Lower lobe of right lung (tissue), 2 donors: ENCODE results near the gene CFB. TPM values are rescaled to one million over a fixed set of nuclear protein-coding genes. Genes with fewer than 3 reads are reported as not detected.
"Not testable (repeated sequence)": the region's sequence is repeated elsewhere in the genome, so short reads cannot be mapped to it uniquely, and the experiment has no call there.

Experiments used
- ATAC-seq, 2 donors: fragments of 200-7000 bp; cut with Tn5 transposase; one replicate each; pipeline ENCODE4 v1.9.1; 2020 to 2022; ENCODE audit warnings: mild to moderate bottlenecking in 2 of 2, moderate library complexity in 2 of 2
- DNase-seq: peaks from one replicate; pipeline ENCODE4 v3.0.0-alpha.2; 2020
- H3K27ac ChIP-seq: fragments of 200-600 bp; one replicate; pipeline ENCODE4 v1.8.0; 2022
- H3K27me3 ChIP-seq: fragments of 200-600 bp; one replicate; pipeline ENCODE4 v1.8.0; 2022; ENCODE audit warnings: low read depth
- H3K36me3 ChIP-seq: fragments of 200-600 bp; one replicate; pipeline ENCODE4 v1.8.0; 2022; ENCODE audit warnings: mild to moderate bottlenecking
- H3K4me1 ChIP-seq: fragments of 200-600 bp; one replicate; pipeline ENCODE4 v1.8.0; 2022
- H3K4me3 ChIP-seq: fragments of 200-600 bp; one replicate; pipeline ENCODE4 v1.8.0; 2022; ENCODE audit warnings: mild to moderate bottlenecking
- H3K9me3 ChIP-seq: fragments of 200-600 bp; one replicate; pipeline ENCODE4 v1.8.0; 2022
- intact Hi-C: fragments of 100-400 bp; cut with DNase I; formaldehyde crosslinking; loops from one replicate; pipeline ENCODE4 v1.11.0; 2022
- total RNA-seq: library from RNA; stranded (reverse); fragmentation: NEBNext Ultra II Directional; extraction: Animal tissue kit (Norgen Biotek cat#: 25700); gene quantifications from one replicate; pipeline ENCODE4 v1.2.1, GENCODE V29; 2021
- TF ChIP-seq, protein P1 (sequence below): fragments of 200-600 bp; IDR thresholded peaks from one replicate; pipeline ENCODE4 v1.8.0; 2022; ENCODE audit warnings: antibody characterized with exemption, mild to moderate bottlenecking
- donor health status: DM: no; HTN: yes; CAD: no; lungs with severe emphysema.

CFB gene
- total RNA-seq, 1 donor from 2014 or later = 85.6 TPM

DNA sequence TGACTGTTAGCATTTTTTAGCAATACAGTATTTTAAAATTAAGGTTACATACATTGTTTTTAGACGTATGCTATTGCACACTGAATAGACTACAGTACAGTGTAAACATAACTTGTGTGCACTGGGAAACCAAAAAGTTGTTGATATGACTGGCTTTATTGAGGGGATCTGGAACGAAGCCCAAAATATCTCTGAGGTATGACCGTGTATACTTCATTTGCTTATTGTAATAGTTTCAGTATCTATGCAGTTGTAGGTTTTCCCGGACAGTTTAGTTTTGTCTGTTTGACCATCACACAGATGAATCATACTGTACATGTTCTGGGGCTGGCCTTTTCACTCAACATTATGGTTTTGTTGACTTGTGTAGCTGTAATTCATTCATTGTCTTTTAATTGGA, 37.1 kb upstream of the CFB start:
- ATAC-seq (no peak), DNase-seq (no peak)
- peaks cover 13% of the 10 kb centered on the region for H3K4me1 ChIP-seq
- TF ChIP-seq, protein P1, sequence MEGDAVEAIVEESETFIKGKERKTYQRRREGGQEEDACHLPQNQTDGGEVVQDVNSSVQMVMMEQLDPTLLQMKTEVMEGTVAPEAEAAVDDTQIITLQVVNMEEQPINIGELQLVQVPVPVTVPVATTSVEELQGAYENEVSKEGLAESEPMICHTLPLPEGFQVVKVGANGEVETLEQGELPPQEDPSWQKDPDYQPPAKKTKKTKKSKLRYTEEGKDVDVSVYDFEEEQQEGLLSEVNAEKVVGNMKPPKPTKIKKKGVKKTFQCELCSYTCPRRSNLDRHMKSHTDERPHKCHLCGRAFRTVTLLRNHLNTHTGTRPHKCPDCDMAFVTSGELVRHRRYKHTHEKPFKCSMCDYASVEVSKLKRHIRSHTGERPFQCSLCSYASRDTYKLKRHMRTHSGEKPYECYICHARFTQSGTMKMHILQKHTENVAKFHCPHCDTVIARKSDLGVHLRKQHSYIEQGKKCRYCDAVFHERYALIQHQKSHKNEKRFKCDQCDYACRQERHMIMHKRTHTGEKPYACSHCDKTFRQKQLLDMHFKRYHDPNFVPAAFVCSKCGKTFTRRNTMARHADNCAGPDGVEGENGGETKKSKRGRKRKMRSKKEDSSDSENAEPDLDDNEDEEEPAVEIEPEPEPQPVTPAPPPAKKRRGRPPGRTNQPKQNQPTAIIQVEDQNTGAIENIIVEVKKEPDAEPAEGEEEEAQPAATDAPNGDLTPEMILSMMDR = no peak
- no peak overlapping the region for H3K4me3 ChIP-seq
- H3K9me3 ChIP-seq = no peaks in the 10 kb centered on the region
- H3K27ac ChIP-seq = no peak overlapping the region
- H3K27me3 ChIP-seq = no peaks in the 10 kb centered on the region
- intact Hi-C loops = no loop called here
- H3K36me3 ChIP-seq = no peaks in the 10 kb centered on the region

- DNase-seq = not testable (repeated sequence)
Observed at GRCh38 chr6:31909298-31909697, 36.6 kb upstream of the CFB start.

DNA sequence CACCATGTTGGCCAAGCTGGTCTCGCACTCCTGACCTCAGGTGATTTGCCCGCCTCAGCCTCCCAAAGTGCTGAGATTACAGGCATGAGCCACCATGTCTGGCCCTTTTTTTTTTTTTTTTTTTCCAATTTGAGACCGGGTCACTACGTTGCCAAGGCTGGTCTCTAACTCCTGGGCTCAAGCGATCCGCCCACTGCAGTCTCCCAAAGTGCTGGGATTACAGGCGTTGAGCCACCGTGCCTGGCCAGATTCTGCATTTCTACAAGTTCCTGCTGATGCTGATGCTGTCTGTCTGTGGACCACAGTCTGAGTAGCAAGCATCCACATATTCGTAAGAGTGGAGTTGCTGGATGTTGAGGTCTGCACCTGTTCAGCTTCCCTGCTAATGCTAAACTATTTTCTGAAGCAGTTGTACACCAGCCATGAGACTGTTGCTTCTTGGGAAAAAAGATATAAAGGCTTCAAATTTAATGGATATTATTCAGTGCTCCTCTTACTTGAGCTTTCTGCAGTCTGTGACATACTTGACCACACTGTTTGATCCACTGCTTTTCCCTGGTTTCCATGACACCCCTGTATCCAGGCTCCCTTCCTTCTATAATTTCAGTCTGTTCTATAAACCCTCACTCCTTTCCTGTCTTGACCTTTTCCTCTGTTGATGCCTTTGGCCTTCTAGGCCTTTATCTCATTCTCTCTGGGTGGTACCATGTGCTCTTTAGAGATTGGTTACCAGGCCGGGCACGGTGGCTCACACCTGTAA, 33.9 kb upstream of the CFB start:
- H3K4me3 ChIP-seq = no peak overlapping the region
- DNase-seq = no peak
- H3K36me3 ChIP-seq = no peaks in the 10 kb centered on the region
- no peaks in the 10 kb centered on the region for H3K9me3 ChIP-seq
- no peak overlapping the region for H3K27ac ChIP-seq
- TF ChIP-seq, protein P1 = no peak
- no peaks in the 10 kb centered on the region for H3K27me3 ChIP-seq
- intact Hi-C loops = no loop called here
- peaks cover 7% of the 10 kb centered on the region for H3K4me1 ChIP-seq
- no peak for ATAC-seq

More at GRCh38 chr6:31909298-31909697, 36.6 kb upstream of the CFB start:
- ATAC-seq, intact Hi-C loops, H3K27ac ChIP-seq, H3K4me3 ChIP-seq, H3K9me3 ChIP-seq, H3K36me3 ChIP-seq, H3K27me3 ChIP-seq: not testable (repeated sequence)
- H3K4me1 ChIP-seq = peaks cover 13% of the 10 kb centered on the region

DNA sequence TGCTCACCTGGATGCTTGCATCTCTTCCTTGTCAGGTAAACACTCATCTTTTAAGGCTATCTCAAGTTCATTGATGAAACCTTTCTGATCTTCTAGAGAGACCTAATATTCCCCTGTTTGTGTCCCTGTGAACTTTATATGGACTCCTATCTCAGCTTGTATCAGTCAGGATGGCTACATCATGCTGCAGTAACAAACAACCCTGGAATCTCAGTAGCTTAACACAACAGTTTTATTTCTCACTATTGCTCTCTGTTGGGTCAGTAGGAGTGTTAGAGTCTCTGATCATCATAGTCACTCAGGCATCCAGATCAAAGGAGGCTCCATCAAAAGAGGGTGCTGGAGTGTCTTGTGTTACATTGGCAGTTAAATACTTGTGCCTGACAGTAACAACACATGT, 30.5 kb upstream of the CFB start:
- intact Hi-C loops = no loop called here
- no peak for DNase-seq
- Histone ChIP-seq H3K9me3 (no peaks in the 10 kb centered on the region), H3K4me3 (no peak overlapping the region), H3K4me1 (peaks cover 5% of the 10 kb centered on the region), H3K36me3 (no peaks in the 10 kb centered on the region), H3K27ac (no peak overlapping the region), H3K27me3 (no peaks in the 10 kb centered on the region)
- TF ChIP-seq, protein P1 = no peak
- ATAC-seq = no peak

GRCh38 chr6:31915756-31916155, 30.1 kb upstream of the CFB start:
- H3K36me3 ChIP-seq = no peaks in the 10 kb centered on the region
- DNase-seq (no peak), ATAC-seq (no peak)
- TF ChIP-seq, protein P1 = no peak
- H3K27ac ChIP-seq = no peak overlapping the region
- H3K9me3 ChIP-seq = no peaks in the 10 kb centered on the region
- intact Hi-C loops = no loop called here
- H3K4me3 ChIP-seq = no peak overlapping the region
- H3K27me3 ChIP-seq = no peaks in the 10 kb centered on the region
- peaks cover 9% of the 10 kb centered on the region for H3K4me1 ChIP-seq

DNA sequence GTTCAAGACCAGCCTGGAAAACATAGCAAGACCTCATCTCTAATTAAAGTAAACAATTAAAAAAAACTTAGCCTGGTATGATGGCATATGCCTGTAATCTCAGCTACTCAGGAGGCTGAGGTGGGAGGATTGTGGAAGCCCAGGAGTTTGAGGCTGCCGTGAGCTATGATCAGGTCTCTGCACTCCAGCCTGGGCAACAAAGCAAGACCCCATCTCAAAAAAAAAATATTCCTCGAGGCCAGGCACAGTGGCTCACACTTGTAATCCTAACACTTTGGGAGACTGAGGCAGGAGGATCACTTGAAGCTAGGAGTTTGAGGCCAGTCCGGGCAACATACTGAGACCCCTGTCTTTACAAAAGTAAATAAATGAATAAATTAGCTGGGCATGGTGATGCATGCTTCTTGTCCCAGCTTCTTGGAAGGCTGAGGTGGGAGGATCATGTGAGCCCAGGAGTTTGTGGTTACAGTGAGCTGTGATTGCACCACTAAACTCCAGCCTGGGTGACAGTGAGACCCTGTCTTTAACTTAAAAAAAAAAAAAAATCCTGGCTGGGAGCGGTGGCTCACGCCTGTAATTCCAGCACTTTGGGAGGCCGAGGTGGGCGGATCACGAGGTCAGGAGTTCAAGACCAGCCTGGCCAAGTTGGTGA, 27.7 kb upstream of the CFB start:
- Histone ChIP-seq H3K36me3 (no peaks in the 10 kb centered on the region), H3K27ac (no peak overlapping the region), H3K9me3 (no peaks in the 10 kb centered on the region), H3K27me3 (no peaks in the 10 kb centered on the region), H3K4me3 (no peak overlapping the region), H3K4me1 (peaks cover 20% of the 10 kb centered on the region)
- ATAC-seq = no peak
- no peak for DNase-seq
- TF ChIP-seq, protein P1 = no peak
- intact Hi-C loops = no loop called here
